GM23338 (cell line): Measurements from ENCODE around the gene CHIC2. TPM values are rescaled to one million over a fixed set of nuclear protein-coding genes. Genes with fewer than 3 reads are reported as not detected.

Experiments used
- ATAC-seq: fragments of 200-7000 bp; cut with Tn5 transposase; 3 replicates; pipeline ENCODE4 v1.9.1; 2020
- DNase-seq: peaks from one replicate; pipeline ENCODE4 v3.0.0-alpha.2; 2015; ENCODE audit warnings: low spot score
- H2AFZ ChIP-seq: fragments of 200-600 bp; sonication (generic); 2 replicates; pipeline ENCODE4 v1.8.0; 2016; ENCODE audit warnings: antibody characterized with exemption, mild to moderate bottlenecking, moderate library complexity
- H3F3A ChIP-seq: fragments of 200-600 bp; sonication (generic); replicated peaks from 2 replicates; pipeline ENCODE4 v1.8.0; 2017; ENCODE audit warnings: antibody characterized with exemption, mixed run types, low read depth
- H3K27ac ChIP-seq: fragments of 200-600 bp; sonication (generic); 2 replicates; pipeline ENCODE4 v1.6.1; 2016; ENCODE audit warnings: low read depth
- H3K27me3 ChIP-seq: fragments of 200-600 bp; sonication (generic); 2 replicates; pipeline ENCODE4 v1.8.0; 2016; ENCODE audit warnings: mild to moderate bottlenecking, mixed run types, moderate library complexity; ENCODE audit not compliant: insufficient read depth
- H3K36me3 ChIP-seq: fragments of 200-600 bp; sonication (generic); 2 replicates; pipeline ENCODE4 v1.8.0; 2016; ENCODE audit warnings: mild to moderate bottlenecking; ENCODE audit not compliant: insufficient read depth
- H3K4me1 ChIP-seq: fragments of 200-600 bp; sonication (generic); 2 replicates; pipeline ENCODE4 v1.8.0; 2016; ENCODE audit warnings: mild to moderate bottlenecking, moderate library complexity; ENCODE audit not compliant: insufficient read depth
- H3K4me2 ChIP-seq: fragments of 200-600 bp; sonication (generic); 2 replicates; pipeline ENCODE4 v1.7.1; 2017; ENCODE audit warnings: mixed run types
- H3K4me3 ChIP-seq: fragments of 200-600 bp; sonication (generic); 2 replicates; pipeline ENCODE4 v1.6.1; 2016; ENCODE audit warnings: mixed run types
- H3K79me2 ChIP-seq: fragments of 200-600 bp; sonication (generic); replicated peaks from 2 replicates; pipeline ENCODE4 v1.8.0; 2017; ENCODE audit warnings: mild to moderate bottlenecking; ENCODE audit not compliant: insufficient read depth
- H3K9me2 ChIP-seq: fragments of 200-600 bp; sonication (generic); 2 replicates; pipeline ENCODE4 v1.8.0; 2017; ENCODE audit not compliant: insufficient read depth
- H4K20me1 ChIP-seq: fragments of 200-600 bp; sonication (generic); replicated peaks from 2 replicates; pipeline ENCODE4 v1.8.0; 2017; ENCODE audit warnings: mild to moderate bottlenecking; ENCODE audit not compliant: insufficient read depth
- H3K27ac Mint-ChIP-seq: 2 replicates; pipeline ENCODE4 v1.8.0; 2020; ENCODE audit warnings: inconsistent platforms, mild to moderate bottlenecking, moderate library complexity, mixed read lengths
- H3K27me3 Mint-ChIP-seq: 3 replicates; pipeline ENCODE4 v1.8.0; 2022; ENCODE audit warnings: low read depth, mild to moderate bottlenecking, moderate library complexity, mixed read lengths, inconsistent platforms; ENCODE audit not compliant: insufficient read depth, poor library complexity
- H3K36me3 Mint-ChIP-seq: 3 replicates; pipeline ENCODE4 v1.8.0; 2021; ENCODE audit warnings: low read depth, mild to moderate bottlenecking, inconsistent platforms, moderate library complexity, mixed read lengths
- H3K4me1 Mint-ChIP-seq: 3 replicates; pipeline ENCODE4 v1.8.0; 2020; ENCODE audit warnings: mild to moderate bottlenecking, inconsistent platforms, mixed read lengths
- H3K4me3 Mint-ChIP-seq: 3 replicates; pipeline ENCODE4 v1.8.0; 2021; ENCODE audit warnings: moderate library complexity, mild to moderate bottlenecking, inconsistent platforms, mixed read lengths
- H3K9me3 Mint-ChIP-seq: 3 replicates; pipeline ENCODE4 v1.8.0; 2020; ENCODE audit warnings: moderate library complexity, mild to moderate bottlenecking, inconsistent platforms, mixed read lengths
- CREB1 ChIP-seq: fragments of 250-450 bp; sonication (Bioruptor Pico); IDR thresholded peaks from 2 replicates; pipeline ENCODE4 v1.5.0; 2020; ENCODE audit warnings: low read depth, mild to moderate bottlenecking, moderate library complexity
- CTCF ChIP-seq, 2 experiments: fragments of 200-600 bp in 1 of 2; sonication (generic) in 1 of 2; conservative IDR thresholded peaks; 2 replicates each; pipeline versions ENCODE4 v1.5.1 to v1.6.1; 2016 to 2017; ENCODE audit warnings: antibody characterized with exemption in 2 of 2, low read depth in 2 of 2, mild to moderate bottlenecking in 2 of 2, moderate library complexity in 1 of 2
- ETS1 ChIP-seq: IDR thresholded peaks from 2 replicates; pipeline ENCODE4 v1.6.1; 2016; ENCODE audit warnings: antibody characterized with exemption
- JUNB ChIP-seq: IDR thresholded peaks from one replicate; pipeline ENCODE4 v1.6.1; 2016; ENCODE audit warnings: antibody characterized with exemption; ENCODE audit not compliant: unreplicated experiment
- NANOG ChIP-seq: IDR thresholded peaks from 2 replicates; pipeline ENCODE4 v1.6.1; 2016; ENCODE audit warnings: antibody characterized with exemption, borderline replicate concordance
- POLR2AphosphoS5 ChIP-seq: IDR thresholded peaks from 2 replicates; pipeline ENCODE4 v1.6.1; 2016; ENCODE audit warnings: antibody characterized with exemption, low read depth
- ZNF331 ChIP-seq: fragments of 250-450 bp; sonication (Bioruptor Pico); IDR thresholded peaks from 2 replicates; pipeline ENCODE4 v1.5.0; 2020; ENCODE audit warnings: low read depth, mild to moderate bottlenecking, moderate library complexity
- polyA plus RNA-seq: library from polyadenylated mRNA; unstranded; fragments of >200 nt; fragmentation: Nextera tagmentation; extraction: Ambion mirVana; gene quantifications from 2 replicates; pipeline ENCODE4 v1.2.1, GENCODE V29; 2016
- total RNA-seq: library from RNA; depleted of rRNA; stranded (reverse); fragments of >200 nt; shearing (Covaris generic); gene quantifications from 2 replicates; pipeline ENCODE4 v1.2.3, GENCODE V29; 2014
- TF ChIP-seq, protein P1 (sequence below): fragments of 250-450 bp; sonication (Bioruptor Pico); IDR thresholded peaks from 2 replicates; pipeline ENCODE4 v1.5.0; 2020; ENCODE audit warnings: mild to moderate bottlenecking, moderate library complexity

The CHIC2 gene
- total and polyA plus RNA-seq, 2 experiments from 2014 or later = 17.2 to 18.3 TPM

- TF ChIP-seq, protein P1, sequence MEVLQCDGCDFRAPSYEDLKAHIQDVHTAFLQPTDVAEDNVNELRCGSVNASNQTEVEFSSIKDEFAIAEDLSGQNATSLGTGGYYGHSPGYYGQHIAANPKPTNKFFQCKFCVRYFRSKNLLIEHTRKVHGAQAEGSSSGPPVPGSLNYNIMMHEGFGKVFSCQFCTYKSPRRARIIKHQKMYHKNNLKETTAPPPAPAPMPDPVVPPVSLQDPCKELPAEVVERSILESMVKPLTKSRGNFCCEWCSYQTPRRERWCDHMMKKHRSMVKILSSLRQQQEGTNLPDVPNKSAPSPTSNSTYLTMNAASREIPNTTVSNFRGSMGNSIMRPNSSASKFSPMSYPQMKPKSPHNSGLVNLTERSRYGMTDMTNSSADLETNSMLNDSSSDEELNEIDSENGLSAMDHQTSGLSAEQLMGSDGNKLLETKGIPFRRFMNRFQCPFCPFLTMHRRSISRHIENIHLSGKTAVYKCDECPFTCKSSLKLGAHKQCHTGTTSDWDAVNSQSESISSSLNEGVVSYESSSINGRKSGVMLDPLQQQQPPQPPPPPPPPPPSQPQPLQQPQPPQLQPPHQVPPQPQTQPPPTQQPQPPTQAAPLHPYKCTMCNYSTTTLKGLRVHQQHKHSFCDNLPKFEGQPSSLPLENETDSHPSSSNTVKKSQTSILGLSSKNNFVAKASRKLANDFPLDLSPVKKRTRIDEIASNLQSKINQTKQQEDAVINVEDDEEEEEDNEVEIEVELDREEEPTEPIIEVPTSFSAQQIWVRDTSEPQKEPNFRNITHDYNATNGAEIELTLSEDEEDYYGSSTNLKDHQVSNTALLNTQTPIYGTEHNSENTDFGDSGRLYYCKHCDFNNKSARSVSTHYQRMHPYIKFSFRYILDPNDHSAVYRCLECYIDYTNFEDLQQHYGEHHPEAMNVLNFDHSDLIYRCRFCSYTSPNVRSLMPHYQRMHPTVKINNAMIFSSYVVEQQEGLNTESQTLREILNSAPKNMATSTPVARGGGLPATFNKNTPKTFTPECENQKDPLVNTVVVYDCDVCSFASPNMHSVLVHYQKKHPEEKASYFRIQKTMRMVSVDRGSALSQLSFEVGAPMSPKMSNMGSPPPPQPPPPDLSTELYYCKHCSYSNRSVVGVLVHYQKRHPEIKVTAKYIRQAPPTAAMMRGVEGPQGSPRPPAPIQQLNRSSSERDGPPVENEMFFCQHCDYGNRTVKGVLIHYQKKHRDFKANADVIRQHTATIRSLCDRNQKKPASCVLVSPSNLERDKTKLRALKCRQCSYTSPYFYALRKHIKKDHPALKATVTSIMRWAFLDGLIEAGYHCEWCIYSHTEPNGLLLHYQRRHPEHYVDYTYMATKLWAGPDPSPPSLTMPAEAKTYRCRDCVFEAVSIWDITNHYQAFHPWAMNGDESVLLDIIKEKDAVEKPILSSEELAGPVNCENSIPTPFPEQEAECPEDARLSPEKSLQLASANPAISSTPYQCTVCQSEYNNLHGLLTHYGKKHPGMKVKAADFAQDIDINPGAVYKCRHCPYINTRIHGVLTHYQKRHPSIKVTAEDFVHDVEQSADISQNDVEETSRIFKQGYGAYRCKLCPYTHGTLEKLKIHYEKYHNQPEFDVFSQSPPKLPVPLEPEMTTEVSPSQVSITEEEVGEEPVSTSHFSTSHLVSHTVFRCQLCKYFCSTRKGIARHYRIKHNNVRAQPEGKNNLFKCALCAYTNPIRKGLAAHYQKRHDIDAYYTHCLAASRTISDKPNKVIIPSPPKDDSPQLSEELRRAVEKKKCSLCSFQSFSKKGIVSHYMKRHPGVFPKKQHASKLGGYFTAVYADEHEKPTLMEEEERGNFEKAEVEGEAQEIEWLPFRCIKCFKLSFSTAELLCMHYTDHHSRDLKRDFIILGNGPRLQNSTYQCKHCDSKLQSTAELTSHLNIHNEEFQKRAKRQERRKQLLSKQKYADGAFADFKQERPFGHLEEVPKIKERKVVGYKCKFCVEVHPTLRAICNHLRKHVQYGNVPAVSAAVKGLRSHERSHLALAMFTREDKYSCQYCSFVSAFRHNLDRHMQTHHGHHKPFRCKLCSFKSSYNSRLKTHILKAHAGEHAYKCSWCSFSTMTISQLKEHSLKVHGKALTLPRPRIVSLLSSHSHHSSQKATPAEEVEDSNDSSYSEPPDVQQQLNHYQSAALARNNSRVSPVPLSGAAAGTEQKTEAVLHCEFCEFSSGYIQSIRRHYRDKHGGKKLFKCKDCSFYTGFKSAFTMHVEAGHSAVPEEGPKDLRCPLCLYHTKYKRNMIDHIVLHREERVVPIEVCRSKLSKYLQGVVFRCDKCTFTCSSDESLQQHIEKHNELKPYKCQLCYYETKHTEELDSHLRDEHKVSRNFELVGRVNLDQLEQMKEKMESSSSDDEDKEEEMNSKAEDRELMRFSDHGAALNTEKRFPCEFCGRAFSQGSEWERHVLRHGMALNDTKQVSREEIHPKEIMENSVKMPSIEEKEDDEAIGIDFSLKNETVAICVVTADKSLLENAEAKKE (CRISPR knock-in tag) = no peak
- TF ChIP-seq ETS1 (no peak), CREB1 (CRISPR knock-in tag) (no peak), CTCF (conservative IDR thresholded peaks at IDR 0.05; ENCODE audit: low read depth in 2 of 2) (no peak), NANOG (no peak), POLR2AphosphoS5 (no peak)
These were observed 2.3 kb upstream of the CHIC2 start (continued) for GRCh38 chr4:54066718-54067129.

GRCh38 chr4:54066088-54066415 lies 1.6 kb upstream of the CHIC2 start:
- Histone ChIP-seq H3K9me2 (no peaks in the 10 kb centered on the region), H3F3A (no peaks in the 10 kb centered on the region), H2AFZ (no peak overlapping the region), H3K27ac (no peak overlapping the region), H3K4me2 (no peak overlapping the region), H4K20me1 (no peaks in the 10 kb centered on the region; the same call in 1 of the 2 replicates), H3K36me3 (no peaks in the 10 kb centered on the region), H3K4me3 (no peak overlapping the region), H3K27me3 (peaks cover 14% of the 10 kb centered on the region), H3K4me1 (peaks cover 27% of the 10 kb centered on the region), H3K79me2 (peaks cover 28% of the 10 kb centered on the region)
- H3K4me1 Mint-ChIP-seq = peaks cover 25% of the 10 kb centered on the region
- no peak for ATAC-seq
- peaks cover 2% of the 10 kb centered on the region for H3K27me3 Mint-ChIP-seq
- no peak overlapping the region for H3K4me3 Mint-ChIP-seq
- no peak overlapping the region for H3K27ac Mint-ChIP-seq
- H3K9me3 Mint-ChIP-seq = no peaks in the 10 kb centered on the region
- no peaks in the 10 kb centered on the region; the same call in 2 of the 3 replicates for H3K36me3 Mint-ChIP-seq
- DNase-seq = no peak
- TF ChIP-seq NANOG (no peak), ETS1 (no peak), CTCF (conservative IDR thresholded peaks at IDR 0.05; ENCODE audit: low read depth in 2 of 2) (no peak), ZNF331 (CRISPR knock-in tag) (no peak), JUNB (no peak)
